GM12874 (cell line): Measurements from ENCODE around the gene LRP1B.

Source experiments
- CTCF ChIP-seq: IDR thresholded peaks from 2 replicates; pipeline ENCODE4 v1.5.1; 2011; ENCODE audit warnings: low read depth, mild to moderate bottlenecking, control low read depth, low read length, moderate library complexity; ENCODE audit not compliant: insufficient read depth

Gene LRP1B

GRCh38 chr2:141313972-141314371 lies 816.8 kb downstream of the LRP1B start:
- TF ChIP-seq CTCF: no peak

- TF ChIP-seq CTCF: no peak
These were observed 819.4 kb downstream of the LRP1B start for GRCh38 chr2:141311430-141311829.

GRCh38 chr2:141306368-141306767 lies 824.4 kb downstream of the LRP1B start:
- no peak for TF ChIP-seq CTCF

GRCh38 chr2:141301551-141301950 lies 829.3 kb downstream of the LRP1B start:
- no peak for TF ChIP-seq CTCF

GRCh38 chr2:141280037-141280436 lies 850.8 kb downstream of the LRP1B start:
- no peak for TF ChIP-seq CTCF

- no peak for TF ChIP-seq CTCF
These were observed 859.5 kb downstream of the LRP1B start for GRCh38 chr2:141271346-141271745.

GRCh38 chr2:141264848-141265247 lies 866.0 kb downstream of the LRP1B start:
- TF ChIP-seq CTCF: no peak

- TF ChIP-seq CTCF: no peak
These were observed 869.9 kb downstream of the LRP1B start for GRCh38 chr2:141260911-141261310.
